ENCODE results near the gene CCDC152. TPM values are rescaled to one million over a fixed set of nuclear protein-coding genes. Genes with fewer than 3 reads are reported as not detected.
"Not testable (repeated sequence)": the region's sequence is repeated elsewhere in the genome, so short reads cannot be mapped to it uniquely, and the experiment has no call there.

The CCDC152 gene
- total and polyA plus RNA-seq, 2 donors (not counting 3 experiments of a cell fraction or from before 2014, with no cell fraction given), result 0.48 to 2.8 TPM

DNA sequence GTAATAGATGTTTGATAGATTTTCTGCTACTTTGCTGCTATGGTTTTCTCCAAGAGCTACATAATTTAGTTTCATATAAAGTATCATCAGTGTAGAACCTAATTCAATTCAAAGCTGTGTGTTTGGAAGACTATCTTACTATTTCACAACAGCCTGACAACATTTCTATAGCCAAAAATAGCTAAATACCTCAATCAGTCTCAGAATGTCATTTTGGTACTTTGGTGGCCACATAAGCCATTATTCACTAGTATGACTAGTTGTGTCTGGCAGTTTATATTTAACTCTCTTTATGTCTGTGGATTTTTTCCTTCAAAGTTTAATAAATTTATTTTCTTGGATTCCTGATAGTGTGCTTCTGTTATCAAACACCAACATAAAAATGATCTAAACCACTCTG lies 35.1 kb upstream of the CCDC152 start:
- Histone ChIP-seq H3K9me3 (replicated peaks; ENCODE audit: control insufficient read depth, insufficient read depth, low read length) (no peaks in the 10 kb centered on the region), H3K9ac (replicated peaks; ENCODE audit: extremely low read depth, insufficient read depth, low read length) (no peak overlapping the region), H2AFZ (ENCODE audit: low read depth, low read length) (no peak overlapping the region), H3K4me3 (replicated peaks in 1 of 3; ENCODE audit: insufficient read depth in 1 of 3, low read depth in 1 of 3, low read length in 3 of 3) (no peak overlapping the region), H3K9me1 (replicated peaks; ENCODE audit: control insufficient read depth, extremely low read depth, insufficient read depth, low read length) (no peaks in the 10 kb centered on the region), H4K20me1 (replicated peaks; ENCODE audit: control insufficient read depth, extremely low read depth, insufficient read depth, low read length) (no peaks in the 10 kb centered on the region), H3K4me2 (ENCODE audit: insufficient read depth, low read length) (no peak overlapping the region), H3K27ac (ENCODE audit: insufficient read depth, low read depth, low read length) (no peak overlapping the region), H3K36me3 (ENCODE audit: control insufficient read depth in 2 of 2, extremely low read depth in 1 of 2, insufficient read depth in 2 of 2, low read length in 2 of 2) (no peaks in the 10 kb centered on the region), H3K27me3 (ENCODE audit: control insufficient read depth in 2 of 2, insufficient read depth in 2 of 2, low read length in 2 of 2) (peaks cover 2 to 5% of the 10 kb centered on the region in 2 experiments), H3K79me2 (ENCODE audit: control insufficient read depth, insufficient read depth, low read length) (no peaks in the 10 kb centered on the region), H3K4me1 (ENCODE audit: control insufficient read depth, extremely low read depth, insufficient read depth, low read length) (no peaks in the 10 kb centered on the region)
- BruUV-seq (replicated peaks), result no TSS peak
- ChIA-PET CTCF (interaction anchor here (1.2 to 1.7 kb wide), 3 partner anchors 9 to 168 kb away, joined by 4 to 7 read pairs (median 4); no protein-coding TSS in a partner anchor), POLR2A (no interaction called here)
- DNase-seq (ENCODE audit: low read depth, low spot score), result no peak
- TF ChIP-seq EZH2 (IDR thresholded peaks at IDR 0.05; ENCODE audit: borderline replicate concordance, low read depth, low read length, severe bottlenecking) (no peak), POLR2AphosphoS5 (IDR thresholded peaks at IDR 0.05; ENCODE audit: insufficient read depth, low read depth, low read length) (no peak), MYC (IDR thresholded peaks at IDR 0.05; ENCODE audit: low read depth, low read length) (no peak), GATA2 (IDR thresholded peaks at IDR 0.05; ENCODE audit: insufficient read depth, insufficient read length, low read depth, low read length) (no peak), JUN (IDR thresholded peaks at IDR 0.05; ENCODE audit: borderline replicate concordance, insufficient read depth, insufficient read length, low read depth) (no peak), FOS (IDR thresholded peaks at IDR 0.05; ENCODE audit: borderline replicate concordance, insufficient read depth, low read length) (no peak), POLR2A (IDR thresholded peaks at IDR 0.05; ENCODE audit: low read depth, low read length) (no peak)
- TF ChIP-seq, protein P1, sequence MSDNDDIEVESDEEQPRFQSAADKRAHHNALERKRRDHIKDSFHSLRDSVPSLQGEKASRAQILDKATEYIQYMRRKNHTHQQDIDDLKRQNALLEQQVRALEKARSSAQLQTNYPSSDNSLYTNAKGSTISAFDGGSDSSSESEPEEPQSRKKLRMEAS (IDR thresholded peaks at IDR 0.05; ENCODE audit: insufficient read depth, insufficient read length), result no peak
- TF ChIP-seq, protein P2, sequence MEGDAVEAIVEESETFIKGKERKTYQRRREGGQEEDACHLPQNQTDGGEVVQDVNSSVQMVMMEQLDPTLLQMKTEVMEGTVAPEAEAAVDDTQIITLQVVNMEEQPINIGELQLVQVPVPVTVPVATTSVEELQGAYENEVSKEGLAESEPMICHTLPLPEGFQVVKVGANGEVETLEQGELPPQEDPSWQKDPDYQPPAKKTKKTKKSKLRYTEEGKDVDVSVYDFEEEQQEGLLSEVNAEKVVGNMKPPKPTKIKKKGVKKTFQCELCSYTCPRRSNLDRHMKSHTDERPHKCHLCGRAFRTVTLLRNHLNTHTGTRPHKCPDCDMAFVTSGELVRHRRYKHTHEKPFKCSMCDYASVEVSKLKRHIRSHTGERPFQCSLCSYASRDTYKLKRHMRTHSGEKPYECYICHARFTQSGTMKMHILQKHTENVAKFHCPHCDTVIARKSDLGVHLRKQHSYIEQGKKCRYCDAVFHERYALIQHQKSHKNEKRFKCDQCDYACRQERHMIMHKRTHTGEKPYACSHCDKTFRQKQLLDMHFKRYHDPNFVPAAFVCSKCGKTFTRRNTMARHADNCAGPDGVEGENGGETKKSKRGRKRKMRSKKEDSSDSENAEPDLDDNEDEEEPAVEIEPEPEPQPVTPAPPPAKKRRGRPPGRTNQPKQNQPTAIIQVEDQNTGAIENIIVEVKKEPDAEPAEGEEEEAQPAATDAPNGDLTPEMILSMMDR (IDR thresholded peaks at IDR 0.05; ENCODE audit: extremely low read depth in 1 of 2, insufficient read depth in 1 of 2, low read depth in 1 of 2, low read length in 2 of 2), result no peak
- dilution Hi-C loops (cut with MboI; ENCODE audit: extremely low pct_ligation_motif_present, low sequenced_read_pairs), result no loop called here
- intact Hi-C loops (cut with micrococcal nuclease), result no loop called here
- FAIRE-seq, result no peak

DNA sequence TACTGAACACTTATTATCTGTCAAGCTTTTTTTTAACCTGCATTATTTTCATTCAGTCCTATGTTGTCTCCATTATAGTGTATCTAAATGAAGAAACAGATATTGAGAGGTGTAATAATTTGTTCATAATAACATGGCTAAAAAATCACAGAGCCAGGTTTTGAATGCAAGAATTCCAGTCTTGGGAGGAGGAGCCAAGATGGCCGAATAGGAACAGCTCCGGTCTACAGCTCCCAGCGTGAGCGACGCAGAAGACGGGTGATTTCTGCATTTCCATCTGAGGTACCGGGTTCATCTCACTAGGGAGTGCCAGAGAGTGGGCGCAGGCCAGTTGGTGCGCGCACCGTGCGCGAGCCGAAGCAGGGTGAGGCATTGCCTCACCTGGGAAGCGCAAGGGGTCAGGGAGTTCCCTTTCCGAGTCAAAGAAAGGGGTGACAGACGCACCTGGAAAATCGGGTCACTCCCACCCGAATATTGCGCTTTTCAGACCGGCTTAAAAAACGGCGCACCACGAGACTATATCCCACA lies 22.0 kb upstream of the CCDC152 start:
- H3K79me2 ChIP-seq (ENCODE audit: control insufficient read depth, insufficient read depth, low read length); POLR2A ChIA-PET; H2AFZ ChIP-seq (ENCODE audit: low read depth, low read length); H3K27ac ChIP-seq (ENCODE audit: insufficient read depth, low read depth, low read length); H3K9ac ChIP-seq (replicated peaks; ENCODE audit: extremely low read depth, insufficient read depth, low read length); H3K4me2 ChIP-seq (ENCODE audit: insufficient read depth, low read length); FAIRE-seq; intact Hi-C loops (cut with micrococcal nuclease); dilution Hi-C loops (cut with MboI; ENCODE audit: extremely low pct_ligation_motif_present, low sequenced_read_pairs); BruUV-seq (replicated peaks); H4K20me1 ChIP-seq (replicated peaks; ENCODE audit: control insufficient read depth, extremely low read depth, insufficient read depth, low read length); H3K36me3 ChIP-seq (ENCODE audit: control insufficient read depth in 2 of 2, extremely low read depth in 1 of 2, insufficient read depth in 2 of 2, low read length in 2 of 2); DNase-seq (ENCODE audit: low read depth, low spot score); H3K9me3 ChIP-seq (replicated peaks; ENCODE audit: control insufficient read depth, insufficient read depth, low read length); H3K9me1 ChIP-seq (replicated peaks; ENCODE audit: control insufficient read depth, extremely low read depth, insufficient read depth, low read length); H3K4me3 ChIP-seq (replicated peaks in 1 of 3; ENCODE audit: insufficient read depth in 1 of 3, low read depth in 1 of 3, low read length in 3 of 3); H3K27me3 ChIP-seq (ENCODE audit: control insufficient read depth in 2 of 2, insufficient read depth in 2 of 2, low read length in 2 of 2): not testable (repeated sequence)
- CTCF ChIA-PET, result interaction anchor here (1.9 kb wide), 1 partner anchor 10 kb away, joined by 6 read pairs; no protein-coding TSS in a partner anchor
- peaks cover 17% of the 10 kb centered on the region for H3K4me1 ChIP-seq (ENCODE audit: control insufficient read depth, extremely low read depth, insufficient read depth, low read length)
